ENCODE data around the gene POU2AF2. TPM values are rescaled to one million over a fixed set of nuclear protein-coding genes. Genes with fewer than 3 reads are reported as not detected.

The POU2AF2 gene
- total RNA-seq, 1 experiment from 2014 or later, result not detected

- CTCF ChIA-PET, result no interaction called here
- no peak overlapping the region for H3K27ac Mint-ChIP-seq
These were observed 86.4 kb downstream of the POU2AF2 start for GRCh38 chr11:111331711-111332479.

DNA sequence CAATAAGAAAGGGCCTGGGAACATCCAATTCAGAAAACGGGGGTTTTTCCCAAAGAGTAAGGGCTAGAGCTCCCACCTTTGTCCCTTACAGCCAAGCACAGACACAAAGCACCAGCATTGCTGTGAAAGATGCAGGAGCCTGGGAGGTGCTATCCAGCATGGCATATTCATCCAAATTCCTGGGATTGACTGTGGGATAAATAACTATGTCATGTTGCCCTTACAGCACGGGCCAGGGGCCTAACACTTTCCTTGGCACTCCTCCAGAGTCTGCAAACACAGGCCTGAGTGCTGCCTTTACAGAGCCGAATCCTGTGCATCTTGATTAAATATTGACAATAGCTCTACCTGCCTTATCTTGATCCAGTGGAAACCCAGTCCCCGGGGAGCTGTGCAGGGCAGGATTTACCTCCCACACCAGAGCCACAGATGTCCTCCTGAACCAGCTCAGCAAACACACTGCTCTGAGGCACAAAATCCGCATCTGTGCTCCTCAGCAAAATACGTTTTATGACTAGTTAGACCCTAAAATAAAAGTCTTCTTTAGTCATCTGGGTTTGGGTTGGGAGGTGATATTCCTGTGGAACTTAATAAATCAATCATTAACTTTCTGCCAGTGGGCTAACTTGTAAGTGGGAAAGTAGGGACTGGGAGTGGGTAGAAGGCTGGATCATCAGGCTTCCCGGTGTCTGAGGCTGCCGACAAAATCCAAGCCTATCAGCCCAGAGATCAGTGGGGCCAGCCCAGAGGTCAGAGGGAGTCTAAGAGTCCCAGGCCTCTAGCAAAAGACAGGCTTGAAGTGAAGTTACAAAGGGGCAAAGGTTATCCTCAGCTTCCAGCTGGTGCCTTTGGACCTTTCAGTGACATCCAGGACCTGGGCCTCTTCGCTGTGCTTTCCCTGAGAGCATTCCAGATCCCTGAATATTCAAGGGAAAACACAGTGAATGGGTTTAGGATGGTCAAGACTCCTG lies 89.3 kb downstream of the POU2AF2 start:
- peaks cover 5% of the 10 kb centered on the region for H3K36me3 Mint-ChIP-seq
- H3K4me3 Mint-ChIP-seq, result no peak overlapping the region
- peaks cover 5% of the 10 kb centered on the region for H3K9me3 Mint-ChIP-seq
- POLR2A ChIA-PET, result no interaction called here
- H3K27ac Mint-ChIP-seq, result 0 out of 2 replicates have a peak overlapping the region, but pooled peaks have one; percentile 21
- no peaks in the 10 kb centered on the region for H3K27me3 Mint-ChIP-seq (ENCODE audit: low read depth)
- peaks cover 18% of the 10 kb centered on the region for H3K4me1 Mint-ChIP-seq
- CTCF ChIA-PET, result interaction anchor here (1.3 kb wide), 1 partner anchor 88 kb away, joined by 4 read pairs; no protein-coding TSS in a partner anchor
- no peak for DNase-seq (ENCODE audit: low spot score)
- ATAC-seq, result no peak
- TF ChIP-seq GABPB1 (CRISPR knock-in tag; IDR thresholded peaks at IDR 0.05), result peak; percentile 58; the same call in 1 of the 2 replicates
- no peak for TF ChIP-seq STAT6 (CRISPR knock-in tag; conservative IDR thresholded peaks at IDR 0.05; ENCODE audit: low read depth)

More at GRCh38 chr11:111331711-111332479, 86.4 kb downstream of the POU2AF2 start:
- Mint-ChIP-seq H3K36me3 (no peaks in the 10 kb centered on the region), H3K4me3 (no peak overlapping the region), H3K27me3 (ENCODE audit: low read depth) (no peaks in the 10 kb centered on the region), H3K9me3 (no peaks in the 10 kb centered on the region), H3K4me1 (peaks cover 20% of the 10 kb centered on the region)
- DNase-seq (ENCODE audit: low spot score) (no peak), ATAC-seq (no peak)
- no peak for TF ChIP-seq RORB (CRISPR knock-in tag; IDR thresholded peaks at IDR 0.05)
- TF ChIP-seq EMX1 (CRISPR knock-in tag; IDR thresholded peaks at IDR 0.05), result no peak
- no peak for TF ChIP-seq SMAD3 (CRISPR knock-in tag; IDR thresholded peaks at IDR 0.05; ENCODE audit: borderline replicate concordance)
- TF ChIP-seq ZNF416 (CRISPR knock-in tag; IDR thresholded peaks at IDR 0.05), result no peak
- no peak for TF ChIP-seq HMGA2 (CRISPR knock-in tag; IDR thresholded peaks at IDR 0.05)
- TF ChIP-seq SMAD4 (CRISPR knock-in tag; IDR thresholded peaks at IDR 0.05), result no peak
- POLR2A ChIA-PET, result no interaction called here

GRCh38 chr11:111335549-111335948 lies 90.0 kb downstream of the POU2AF2 start:
- Mint-ChIP-seq H3K4me3 (no peak overlapping the region), H3K27me3 (ENCODE audit: low read depth) (no peaks in the 10 kb centered on the region), H3K9me3 (peaks cover 13% of the 10 kb centered on the region), H3K27ac (no peak overlapping the region), H3K36me3 (peaks cover 10% of the 10 kb centered on the region), H3K4me1 (peaks cover 18% of the 10 kb centered on the region)
- ChIA-PET POLR2A (no interaction called here), CTCF (no interaction called here)
- no peak for ATAC-seq
- no peak for TF ChIP-seq EMX1 (CRISPR knock-in tag; IDR thresholded peaks at IDR 0.05)
- TF ChIP-seq NFATC4 (CRISPR knock-in tag; IDR thresholded peaks at IDR 0.05), result no peak
- no peak for TF ChIP-seq NR1H2 (CRISPR knock-in tag; IDR thresholded peaks at IDR 0.05)
- no peak for TF ChIP-seq NR3C1 (CRISPR knock-in tag; conservative IDR thresholded peaks at IDR 0.05; ENCODE audit: low read depth)
- DNase-seq (ENCODE audit: low spot score), result no peak

Other genes starting within 250 kb of the POU2AF2 start
- 2.7 to 3.0 TPM (median 3.0 TPM) in 3 replicates for gene POU2AF3, start 52.8 kb downstream of the POU2AF2 start, total RNA-seq (2021)
- 0.07 to 0.27 TPM (median 0.22 TPM) in 3 replicates for gene POU2AF1, start 133.6 kb downstream of the POU2AF2 start, total RNA-seq (2021)

All from WTC11 (cell line).